ENCODE measurements around the gene SRP68.
A peak's percentile ranks its signal among the peaks of the same experiment; 100 is the strongest.

SRP68 gene

DNA sequence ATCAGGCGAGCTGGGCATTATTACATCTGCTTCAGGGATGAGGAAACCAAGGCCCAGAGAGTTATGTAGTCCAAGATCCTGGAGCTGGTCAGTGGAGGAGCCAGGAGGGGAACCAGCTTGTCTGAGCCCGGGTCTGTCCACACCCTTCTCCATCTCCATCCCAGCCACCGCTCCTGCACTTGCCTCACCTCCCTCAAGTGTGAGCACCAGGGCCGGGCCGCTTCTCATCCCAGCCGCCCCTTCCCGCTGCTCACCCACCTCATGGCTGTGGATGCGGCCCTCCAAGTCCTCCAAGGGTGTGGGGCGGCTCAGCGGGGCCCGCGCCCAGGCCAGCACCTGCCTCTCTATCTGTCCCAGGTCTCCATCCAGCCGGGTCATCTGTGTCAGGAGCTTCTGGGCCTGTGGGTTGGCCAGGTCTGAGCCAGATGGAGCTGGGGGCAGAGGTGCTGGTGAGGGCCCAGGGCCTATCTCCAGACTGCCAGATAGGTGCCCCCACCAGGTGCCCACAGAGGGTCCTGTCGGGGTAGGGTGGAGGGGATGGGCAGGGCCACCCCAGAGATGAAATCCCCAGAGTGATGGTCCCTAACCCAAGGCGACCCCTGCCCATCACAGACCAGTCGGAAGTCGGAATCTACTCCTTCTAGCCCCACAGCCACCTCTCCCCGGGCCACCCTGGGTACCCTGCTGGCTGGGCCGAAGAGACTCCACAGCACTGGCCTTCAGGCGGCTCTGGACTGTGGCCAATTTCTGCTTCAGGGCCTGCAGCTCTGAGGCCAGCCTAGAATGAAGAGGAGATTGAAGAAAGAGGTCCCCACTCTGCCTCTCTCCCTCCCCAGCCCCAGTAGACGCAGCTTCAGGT, 54.6 kb downstream of the SRP68 start:
- DNase-seq, result no peak

DNA sequence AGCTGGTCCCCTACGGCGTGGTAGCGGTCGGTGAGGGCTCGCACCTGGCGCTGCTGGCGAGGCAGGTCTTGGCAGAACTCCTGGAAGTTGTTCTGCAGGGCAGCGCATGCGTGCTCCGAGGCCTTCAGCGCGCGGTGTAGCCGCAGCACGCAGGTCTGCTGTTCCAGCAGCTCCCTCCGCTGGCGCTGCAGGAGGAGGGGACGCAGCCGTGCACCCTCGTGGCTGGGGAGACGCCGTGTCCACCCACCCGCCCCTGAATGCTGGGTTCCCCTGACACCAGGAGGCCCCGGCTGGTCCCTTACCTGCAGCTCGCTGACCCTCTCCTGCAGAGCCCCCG, 57.4 kb downstream of the SRP68 start:
- DNase-seq, result no peak

DNA sequence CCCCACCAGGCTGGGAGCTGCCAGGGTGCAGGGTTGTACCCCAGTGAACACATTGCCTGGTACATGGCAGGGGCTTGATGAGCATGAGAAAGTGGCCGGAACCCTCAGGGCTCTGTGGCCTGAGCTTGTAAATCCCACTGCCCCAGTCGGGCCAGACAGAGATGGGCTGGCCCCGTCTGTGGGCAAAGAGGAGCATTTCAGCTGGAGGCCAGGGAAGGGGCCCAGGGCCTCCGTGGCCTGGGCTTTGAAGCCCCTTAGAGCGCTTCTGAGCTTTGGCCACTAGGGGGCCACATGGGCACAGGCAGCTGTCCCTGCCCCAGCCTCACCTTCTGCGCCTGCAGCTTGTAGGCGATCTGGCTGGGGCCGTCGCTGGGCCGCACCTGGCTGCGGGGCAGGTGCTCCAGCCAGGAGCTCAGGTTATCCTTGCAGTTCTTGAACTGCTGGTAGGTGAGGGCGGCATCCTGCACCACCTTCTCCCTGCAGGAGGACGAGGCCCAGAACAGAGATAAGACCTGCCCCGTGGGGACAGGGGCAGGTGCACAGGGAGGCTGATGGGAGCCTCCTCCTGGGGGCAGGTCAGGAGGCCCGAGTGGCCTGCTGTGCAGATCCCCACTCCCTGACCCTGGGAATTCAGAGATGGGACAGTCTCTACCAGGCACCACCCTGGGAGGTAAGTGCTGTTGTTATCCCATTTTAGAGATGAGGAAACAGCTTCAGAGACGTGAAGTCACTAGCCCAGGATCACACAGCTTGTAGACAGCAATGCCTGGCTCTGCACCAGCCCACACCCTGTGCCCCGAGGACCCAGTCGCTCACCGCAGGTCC, 58.0 kb downstream of the SRP68 start:
- DNase-seq, result peak; percentile 80

DNA sequence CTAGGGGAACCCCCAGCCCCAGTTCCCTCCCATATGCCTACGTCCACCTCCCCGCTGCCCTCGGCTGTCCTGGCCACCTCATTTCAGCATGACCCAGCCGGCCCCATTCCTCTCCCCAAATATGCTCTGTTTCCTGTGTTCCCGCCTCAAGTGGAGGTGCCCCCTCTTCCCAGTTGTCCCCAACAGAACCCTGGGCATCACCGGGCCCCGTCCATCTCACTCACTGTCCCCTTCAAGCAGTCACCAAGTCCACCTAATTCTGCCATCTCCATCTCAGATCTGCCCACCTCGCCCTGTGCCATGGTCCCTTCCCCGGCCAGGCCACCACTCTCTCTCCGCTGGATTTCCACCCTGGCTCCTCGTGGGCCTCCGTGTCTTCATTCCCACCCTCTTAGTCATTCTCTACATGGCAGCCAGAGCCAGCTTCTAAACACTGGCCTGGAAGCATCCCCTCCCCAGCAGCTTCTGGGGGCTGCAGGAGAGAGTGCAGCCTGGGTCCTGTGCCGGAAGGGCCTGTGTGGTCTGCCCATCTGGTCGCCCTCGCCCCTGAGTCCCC, 58.9 kb downstream of the SRP68 start:
- DNase-seq, result no peak

DNA sequence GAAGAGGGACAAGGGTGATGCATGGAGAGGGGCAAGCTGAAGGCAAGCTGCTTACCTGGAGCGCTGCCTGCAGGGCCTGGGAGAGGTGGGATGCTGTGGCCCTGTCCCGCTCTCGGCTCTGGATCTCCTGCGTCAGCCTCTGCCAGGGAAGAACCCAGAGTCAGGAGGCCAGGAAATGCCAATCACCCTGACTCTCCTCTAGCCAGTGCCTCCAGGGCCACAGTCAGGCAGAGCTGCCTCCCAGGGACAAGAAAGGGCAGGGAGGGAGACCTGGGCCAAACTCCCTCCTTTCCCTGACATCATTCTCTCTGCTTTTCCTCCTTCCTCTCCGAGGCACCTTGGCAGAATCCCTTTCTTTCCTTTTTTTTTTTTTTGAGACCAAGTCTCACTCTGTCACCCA, 60.4 kb downstream of the SRP68 start:
- DNase-seq, result no peak

DNA sequence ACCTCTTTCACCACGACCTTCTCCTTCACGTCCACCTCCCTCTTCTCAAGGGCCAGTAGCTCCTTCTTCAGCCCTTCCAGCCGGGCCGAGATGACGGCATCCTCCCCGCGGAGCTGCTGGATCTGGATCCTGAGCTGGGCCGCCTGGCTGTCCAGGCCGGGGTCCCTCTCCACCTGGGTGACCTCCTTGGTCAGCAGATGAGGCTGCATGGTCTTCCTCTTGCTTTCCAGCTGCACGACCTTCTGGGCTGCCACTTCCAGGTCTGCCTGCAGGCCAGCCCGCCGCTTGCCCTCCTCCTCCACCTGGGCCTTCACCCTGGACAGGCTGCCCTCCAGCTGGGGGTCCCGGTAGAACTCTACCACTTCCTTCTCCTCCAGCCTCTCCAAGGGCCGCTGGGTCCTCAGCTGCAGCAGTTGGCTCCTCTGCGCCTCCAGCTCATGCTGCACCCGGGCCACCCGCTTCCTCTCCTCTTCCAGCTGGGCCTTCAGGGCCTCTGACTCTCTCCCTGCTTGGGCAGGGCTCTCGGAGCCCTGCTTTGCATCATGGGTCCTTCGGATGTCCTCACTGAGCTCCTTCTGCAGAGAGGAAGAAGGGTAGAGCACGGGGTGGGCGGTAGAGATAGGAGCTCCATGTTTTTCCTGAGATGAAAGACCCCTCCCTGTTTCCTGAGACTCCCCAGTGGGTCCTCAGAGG, 62.2 kb downstream of the SRP68 start:
- no peak for DNase-seq

DNA sequence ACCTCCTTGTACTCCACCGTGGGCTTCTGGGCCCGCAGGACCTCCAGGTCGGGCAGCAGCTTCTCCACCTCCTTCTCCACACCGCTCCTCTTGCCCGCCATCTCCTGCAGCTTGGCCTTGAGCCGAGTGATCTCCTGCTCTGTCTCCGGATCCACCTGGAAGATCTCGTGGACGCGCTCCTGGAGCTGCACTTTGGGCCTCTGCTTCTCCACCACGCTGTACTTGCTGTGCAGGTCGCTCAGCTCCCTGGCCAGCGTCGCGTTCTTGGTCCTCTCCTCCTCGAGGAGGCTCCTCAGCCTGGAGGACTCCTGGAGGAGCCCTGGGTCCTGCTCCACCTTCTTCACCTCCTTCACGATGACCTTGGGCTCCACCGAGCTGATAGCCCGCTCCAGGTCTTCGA, 62.9 kb downstream of the SRP68 start:
- DNase-seq, result no peak

DNA sequence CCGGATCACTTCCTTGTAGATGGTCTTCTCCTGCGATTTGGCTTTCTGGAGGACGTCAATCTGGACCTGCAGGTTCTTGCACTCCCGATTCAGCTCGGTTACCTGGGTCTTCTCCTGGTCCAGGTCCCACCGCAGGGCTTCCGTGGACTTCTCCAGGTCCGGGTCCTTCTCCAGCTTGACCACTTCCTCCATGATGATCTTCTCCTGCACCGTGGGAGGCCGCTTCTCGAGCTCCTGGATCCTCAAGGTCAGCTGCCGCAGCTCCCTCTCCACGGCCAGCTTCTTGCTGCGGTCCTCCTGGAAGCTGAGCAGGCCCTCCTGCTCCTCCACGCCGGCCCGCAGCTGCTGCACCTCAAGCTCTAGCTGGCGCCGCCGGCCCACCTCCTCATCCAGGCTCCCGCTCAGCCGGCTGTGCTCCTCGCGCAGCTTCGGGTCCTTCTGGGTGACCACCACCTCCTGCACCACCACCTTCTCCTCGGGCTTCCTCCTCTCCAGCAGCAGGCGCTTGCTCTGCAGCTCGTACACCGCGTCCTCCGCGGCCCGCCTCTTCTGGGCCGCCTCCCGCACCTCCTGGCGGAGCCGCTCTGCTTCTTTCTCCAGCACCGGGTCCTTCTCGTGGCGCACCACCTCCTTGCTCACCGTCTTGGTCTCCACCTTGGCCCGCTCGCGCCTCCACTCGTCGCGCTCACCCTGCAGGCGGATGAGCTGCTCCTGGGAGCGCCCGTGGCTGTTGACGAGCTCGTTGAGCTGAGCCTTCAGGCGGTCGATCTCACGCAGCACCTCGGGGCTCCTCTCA, 63.5 kb downstream of the SRP68 start:
- DNase-seq, result no peak

DNA sequence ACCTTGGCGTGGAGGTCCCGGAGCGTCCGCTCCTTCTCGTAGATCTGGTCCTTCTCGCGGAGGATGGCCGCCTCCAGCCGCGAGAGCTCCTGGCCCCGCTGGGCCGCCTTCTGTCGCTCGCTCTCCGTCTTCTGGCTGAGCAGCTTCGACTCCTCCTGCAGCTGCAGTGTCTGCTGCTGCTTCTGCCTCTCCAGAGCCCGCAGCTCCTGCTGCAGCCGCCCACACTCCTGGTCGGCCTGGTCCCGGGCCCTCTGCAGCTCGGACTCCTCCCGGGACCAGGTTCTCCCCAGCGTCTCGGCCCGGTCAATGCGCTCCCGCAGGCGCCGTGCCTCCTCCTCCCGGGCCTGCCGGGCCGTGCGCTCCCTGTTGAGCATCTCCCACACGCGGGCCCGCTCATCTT, 64.1 kb downstream of the SRP68 start:
- DNase-seq, result no peak

DNA sequence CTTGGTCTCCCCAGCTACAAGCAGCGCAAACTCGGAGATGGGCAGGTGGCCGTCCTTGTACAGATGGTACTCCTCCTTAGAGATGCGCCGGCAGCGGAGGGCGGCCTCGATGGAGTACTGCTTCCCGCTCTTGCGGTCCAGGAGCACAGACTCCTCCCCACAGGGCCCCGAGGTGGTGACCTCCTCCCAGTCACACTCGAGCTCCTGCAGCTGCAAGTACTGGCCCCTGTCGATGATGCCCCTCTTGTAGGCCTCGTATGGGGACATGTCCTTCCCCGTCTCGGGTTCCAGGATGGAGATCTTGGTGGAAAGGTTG, 64.5 kb downstream of the SRP68 start:
- no peak for DNase-seq

DNA sequence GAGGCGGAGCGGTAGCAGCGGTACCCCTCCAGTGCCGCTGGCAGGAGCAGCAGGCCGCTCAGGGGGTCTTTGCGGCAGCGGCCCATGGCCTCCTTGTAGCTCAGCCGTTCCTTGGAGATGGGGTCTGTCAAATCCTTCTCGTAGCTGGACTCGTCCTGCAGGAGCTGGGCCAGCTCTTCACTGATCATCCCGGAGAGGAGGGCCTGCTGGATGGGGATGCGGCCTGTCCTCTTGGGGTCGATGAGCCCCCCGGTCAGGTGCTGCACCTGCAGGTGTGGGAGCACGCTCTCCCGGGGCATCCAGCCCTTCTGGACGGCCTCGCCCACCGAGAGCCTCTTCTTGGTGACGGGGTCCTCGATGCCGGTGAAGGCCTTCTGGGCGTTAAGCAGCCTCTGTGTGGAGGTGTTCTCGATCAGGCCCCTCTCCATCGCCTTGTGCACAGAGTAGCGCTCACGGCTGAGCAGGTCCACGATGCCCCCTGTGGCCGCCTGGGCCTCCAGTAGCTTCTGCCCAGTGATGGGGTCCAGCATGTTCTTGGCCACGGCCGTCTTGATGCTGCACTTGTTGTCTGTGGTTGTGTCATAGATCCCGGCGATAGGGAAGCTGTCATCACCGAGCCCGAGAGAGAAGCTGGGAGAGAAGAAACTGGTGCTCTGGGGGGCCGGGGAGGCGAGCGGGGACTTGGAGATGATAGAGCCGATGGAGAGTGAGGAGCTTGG, 65.0 kb downstream of the SRP68 start:
- DNase-seq, result no peak

DNA sequence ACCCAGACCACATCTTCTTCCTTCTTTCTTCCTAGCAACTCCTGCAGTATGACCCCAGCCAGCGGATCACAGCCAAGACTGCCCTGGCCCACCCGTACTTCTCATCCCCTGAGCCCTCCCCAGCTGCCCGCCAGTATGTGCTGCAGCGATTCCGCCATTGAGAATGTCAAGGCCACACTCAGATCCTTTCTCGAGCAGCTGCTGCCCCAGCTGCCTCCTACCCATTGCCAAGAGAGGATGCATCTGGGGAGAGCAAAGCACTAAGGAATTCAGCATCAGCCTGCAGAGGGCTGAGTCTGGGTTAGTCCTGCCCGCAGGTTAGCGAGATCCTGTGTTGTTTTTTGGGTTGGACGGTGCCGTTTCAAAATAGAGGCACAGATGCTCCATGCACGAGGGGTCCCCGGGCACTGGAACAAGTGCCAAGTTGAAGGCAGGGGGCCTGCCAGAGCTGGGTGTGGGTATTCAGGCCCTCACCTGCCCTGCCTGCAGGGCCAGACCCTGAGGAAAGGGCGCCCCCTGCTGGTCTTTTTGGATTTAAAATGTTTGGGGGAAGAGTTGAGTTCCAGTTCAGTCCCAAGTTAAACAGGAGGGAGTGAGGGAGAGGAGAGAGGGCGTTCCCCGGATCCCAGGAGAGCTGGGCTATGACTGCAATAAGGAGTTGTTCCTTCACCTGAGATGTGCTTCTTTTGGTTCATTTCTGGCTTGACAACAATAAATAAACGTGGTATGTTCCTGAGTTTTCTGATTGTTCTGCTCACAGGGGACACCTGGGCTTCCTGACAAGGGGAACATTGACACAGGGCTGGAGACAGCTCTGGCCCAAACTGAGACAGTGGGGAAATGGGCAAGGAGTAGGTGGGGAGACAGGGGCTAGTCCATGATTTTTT, 66.8 kb downstream of the SRP68 start:
- peak; percentile 82 for DNase-seq

DNA sequence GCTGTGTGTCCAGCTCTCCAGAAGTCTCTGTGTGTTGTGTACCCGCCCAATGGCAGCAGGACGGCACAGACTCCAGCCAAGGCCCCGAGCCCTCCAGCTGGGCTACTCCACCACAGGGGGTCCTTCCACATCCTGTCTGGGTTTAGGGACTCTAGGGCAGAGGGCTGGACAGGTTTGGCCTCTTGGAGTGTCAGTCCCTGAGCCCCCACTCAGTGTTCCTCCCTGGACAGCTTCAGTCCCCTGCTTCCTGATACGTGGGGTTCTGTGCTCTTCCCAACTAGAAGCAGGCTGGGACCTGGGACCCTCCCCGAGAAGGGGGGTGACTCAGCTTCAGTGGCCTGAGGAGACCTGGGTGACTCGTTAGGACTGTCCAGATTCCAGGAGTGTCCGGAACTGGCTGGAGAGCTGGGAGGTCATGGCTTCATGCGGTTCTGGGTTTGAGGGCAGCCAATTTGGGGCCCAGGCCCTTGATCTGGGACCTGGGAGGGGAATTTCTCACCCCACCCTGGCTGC, 67.5 kb downstream of the SRP68 start:
- DNase-seq, result no peak

DNA sequence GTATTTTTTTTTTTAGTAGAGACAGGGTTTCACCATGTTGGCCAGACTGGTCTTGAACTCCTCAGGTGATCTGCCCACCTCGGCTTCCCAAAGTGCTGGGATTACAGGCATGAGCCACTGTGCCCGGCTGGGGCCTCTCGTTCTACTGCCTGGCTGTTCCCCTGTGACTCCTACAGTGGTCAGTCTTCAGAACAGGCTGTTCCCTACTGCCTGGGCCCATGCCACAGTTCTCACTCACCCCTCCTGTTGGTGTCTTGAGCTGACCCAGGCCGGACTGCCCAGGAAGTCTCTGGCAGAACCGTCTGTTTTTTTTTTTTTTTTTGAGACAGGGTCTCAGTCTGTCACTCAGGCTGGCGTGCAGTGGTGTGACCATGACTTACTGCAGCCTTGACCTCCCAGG, 68.4 kb downstream of the SRP68 start:
- DNase-seq, result no peak

DNA sequence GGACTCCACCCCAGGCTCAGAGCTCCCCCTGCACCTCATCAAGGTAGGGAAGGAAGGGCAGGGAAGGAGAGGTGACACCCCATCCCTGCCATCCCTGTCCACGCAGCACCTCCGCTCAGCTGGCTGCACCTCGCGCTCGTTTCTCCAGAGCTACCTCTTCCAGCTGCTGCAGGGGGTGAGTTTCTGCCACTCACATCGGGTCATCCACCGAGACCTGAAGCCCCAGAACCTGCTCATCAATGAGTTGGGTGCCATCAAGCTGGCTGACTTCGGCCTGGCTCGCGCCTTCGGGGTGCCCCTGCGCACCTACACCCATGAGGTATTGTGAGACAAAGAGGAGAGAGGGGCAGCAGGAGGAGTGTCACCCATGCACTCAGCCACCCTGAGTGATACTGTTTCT, 70.2 kb downstream of the SRP68 start:
- DNase-seq, result no peak

DNA sequence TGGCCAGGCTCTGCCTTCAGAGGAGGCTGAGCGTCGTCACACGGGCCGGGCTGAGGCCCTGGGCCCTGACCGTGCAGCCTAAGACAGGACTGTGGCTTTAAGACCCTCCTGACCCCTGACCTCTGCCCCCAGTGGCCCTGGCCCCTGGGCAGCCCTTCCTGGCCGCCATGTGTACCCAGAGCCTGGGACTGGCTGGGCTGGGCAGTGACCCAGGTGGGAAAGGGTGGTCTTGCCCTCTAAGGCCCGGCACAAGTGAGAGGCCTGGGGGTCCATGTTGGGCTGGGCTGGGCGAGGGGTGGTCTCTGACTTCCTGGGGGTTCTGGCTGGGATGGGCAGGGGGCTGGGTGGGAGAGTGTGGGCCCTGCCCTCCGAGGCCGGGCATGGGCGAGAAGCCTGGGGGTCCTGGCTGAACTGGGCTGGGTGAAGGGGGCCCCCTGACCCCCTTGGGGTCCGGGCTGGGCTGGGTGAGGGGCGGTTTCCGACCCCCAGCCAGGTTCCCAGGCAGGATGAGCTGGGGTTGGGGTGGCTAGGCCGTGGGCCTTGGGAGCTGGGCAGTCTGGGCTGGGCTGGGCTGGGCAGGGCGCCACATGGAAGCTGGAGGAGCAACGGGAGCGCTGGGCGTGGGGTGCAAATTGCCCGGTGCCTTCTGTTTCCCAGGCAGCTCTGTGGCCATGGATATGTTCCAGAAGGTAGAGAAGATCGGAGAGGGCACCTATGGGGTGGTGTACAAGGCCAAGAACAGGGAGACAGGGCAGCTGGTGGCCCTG, 71.4 kb downstream of the SRP68 start, which contains the start of gene CDK3:
Gene CDK3 (plus strand): TSS at position 101 of the 767 bp plus-strand sequence. CDS start 571 bp downstream, at position 672.
- no peak for DNase-seq

DNA sequence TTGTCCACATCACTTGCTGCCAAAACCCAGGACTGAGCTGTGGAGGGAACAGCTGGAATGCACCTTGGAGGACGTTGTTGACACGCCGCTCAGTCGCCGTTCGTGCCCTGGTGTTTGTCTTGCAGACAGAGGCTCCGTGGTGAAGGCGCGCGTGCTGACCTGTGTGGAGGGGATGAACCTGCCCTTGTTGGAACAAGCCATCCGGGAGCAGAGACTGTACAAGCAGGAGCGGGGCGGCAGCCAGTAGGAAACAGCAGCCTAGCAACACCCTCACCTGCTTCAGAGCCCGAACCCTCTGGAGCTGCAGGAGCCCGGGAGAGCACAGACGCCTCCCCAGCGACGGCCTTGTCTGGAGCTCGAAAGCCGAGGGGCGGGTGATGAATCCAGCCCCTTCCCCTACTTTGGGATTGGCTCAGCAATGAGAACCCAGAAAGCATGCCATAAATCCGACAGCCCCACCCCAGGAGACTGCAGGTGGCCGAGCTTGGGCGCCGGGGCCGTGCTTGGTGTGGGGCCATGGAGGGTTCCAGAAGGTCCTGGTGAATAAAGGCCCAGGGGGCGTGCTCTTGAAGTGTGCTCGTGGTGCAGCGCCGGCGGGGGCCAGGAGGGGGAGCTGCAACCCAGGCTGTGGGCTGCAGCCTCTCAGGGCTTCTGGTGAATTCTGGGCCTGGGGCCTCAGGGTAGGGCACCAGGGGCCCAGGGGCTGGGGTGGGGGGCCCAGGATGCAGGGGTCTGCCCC, 72.1 kb downstream of the SRP68 start:
- DNase-seq, result peak; percentile 71

DNA sequence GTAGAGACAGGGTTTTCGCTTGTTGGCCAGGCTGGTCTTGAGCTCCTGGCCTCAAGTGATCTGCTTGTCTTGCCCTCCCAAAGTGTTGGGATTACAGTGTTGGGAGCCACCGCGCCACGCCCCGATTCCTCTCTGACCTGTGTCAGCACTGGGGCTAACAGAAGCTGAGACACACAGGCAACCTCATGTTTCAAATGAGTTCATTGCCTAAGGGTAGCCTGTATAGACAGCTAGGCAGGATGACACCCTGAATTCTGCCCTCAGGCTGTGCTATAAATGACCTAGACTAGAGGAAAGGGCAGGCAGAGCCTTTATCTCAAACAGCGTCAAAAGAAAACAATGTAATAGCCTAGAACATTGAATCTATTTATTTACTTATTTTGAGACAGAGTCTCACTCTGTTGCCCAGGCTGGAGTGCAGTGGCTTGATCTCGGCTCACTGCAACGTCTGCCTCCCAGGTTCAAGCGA, 74.0 kb downstream of the SRP68 start:
- DNase-seq, result no peak
